HG02852 (cell line): ENCODE measurements around the gene LRRC10B.
A peak's percentile ranks its signal among the peaks of the same experiment; 100 is the strongest.

Experiments
- ATAC-seq: cut with Tn5 transposase; IDR thresholded peaks from one replicate; pipeline ENCODE4 v1.9.1; 2021; ENCODE audit warnings: mild to moderate bottlenecking, moderate library complexity; ENCODE audit not compliant: unreplicated experiment

Gene LRRC10B

GRCh38 chr11:61507012-61507768 is 1.4 kb upstream of the LRRC10B start:
- ATAC-seq: no peak

GRCh38 chr11:61509043-61510029 is 787 bp downstream of the LRRC10B start:
- peak; percentile 38 for ATAC-seq

- no peak for ATAC-seq
Observed at GRCh38 chr11:61510166-61510919, 1.8 kb downstream of the LRRC10B start.

- ATAC-seq: no peak
Observed at GRCh38 chr11:61510974-61511373, 2.4 kb downstream of the LRRC10B start.

- ATAC-seq: no peak
Observed at GRCh38 chr11:61511383-61511782, 2.8 kb downstream of the LRRC10B start.

GRCh38 chr11:61512435-61512834 is 3.9 kb downstream of the LRRC10B start:
- ATAC-seq: no peak

- no peak for ATAC-seq
Observed at GRCh38 chr11:61513143-61513765, 4.7 kb downstream of the LRRC10B start.

GRCh38 chr11:61514050-61514917 is 5.7 kb downstream of the LRRC10B start:
- no peak for ATAC-seq

- ATAC-seq: no peak
Observed at GRCh38 chr11:61515686-61516085, 7.1 kb downstream of the LRRC10B start.

- ATAC-seq: no peak
Observed at GRCh38 chr11:61516191-61516590, 7.6 kb downstream of the LRRC10B start.

- no peak for ATAC-seq
Observed at GRCh38 chr11:61516675-61517572, 8.4 kb downstream of the LRRC10B start.

- no peak for ATAC-seq
Observed at GRCh38 chr11:61518032-61518795, 9.7 kb downstream of the LRRC10B start.

- ATAC-seq: no peak
Observed at GRCh38 chr11:61522881-61523280, 14.3 kb downstream of the LRRC10B start.

- no peak for ATAC-seq
Observed at GRCh38 chr11:61524446-61524845, 15.9 kb downstream of the LRRC10B start.

- no peak for ATAC-seq
Observed at GRCh38 chr11:61524963-61525587, 16.5 kb downstream of the LRRC10B start.

GRCh38 chr11:61526229-61526628 is 17.7 kb downstream of the LRRC10B start:
- ATAC-seq: no peak

GRCh38 chr11:61526956-61527731 is 18.6 kb downstream of the LRRC10B start:
- no peak for ATAC-seq
